ENCODE measurements around the gene P2RY14.

GRCh38 chr3:151264605-151265004 lies 13.7 kb downstream of the P2RY14 start:
- TF ChIP-seq CTCF (IDR thresholded peaks at IDR 0.05; ENCODE audit: extremely low read depth in 1 of 2, insufficient read depth in 1 of 2, low read depth in 1 of 2, low read length in 2 of 2) (no peak), POLR2A (IDR thresholded peaks at IDR 0.05; ENCODE audit: low read depth, low read length) (no peak)

All from endothelial cell of umbilical vein (primary cell).